ENCODE results near the gene RIPPLY1. TPM values are rescaled to one million over a fixed set of nuclear protein-coding genes. Genes with fewer than 3 reads are reported as not detected.

RIPPLY1 gene
- total RNA-seq, 1 donor from 2014 or later, result not detected

GRCh38 chrX:106932492-106932923, 29.4 kb upstream of the RIPPLY1 start:
- no peak overlapping the region for H3K4me3 ChIP-seq (ENCODE audit: low read depth, low read length)
- no peak for DNase-seq (ENCODE audit: low read depth)
- TF ChIP-seq CTCF (conservative IDR thresholded peaks at IDR 0.05; ENCODE audit: low read depth, low read length), result no peak

GRCh38 chrX:106931831-106932491, 28.8 kb upstream of the RIPPLY1 start:
- H3K4me3 ChIP-seq (ENCODE audit: low read depth, low read length), result no peak overlapping the region
- DNase-seq (ENCODE audit: low read depth), result no peak
- TF ChIP-seq CTCF (conservative IDR thresholded peaks at IDR 0.05; ENCODE audit: low read depth, low read length), result no peak

- peak overlapping the region; percentile 50 for H3K4me3 ChIP-seq (ENCODE audit: low read depth, low read length)
- no peak for DNase-seq (ENCODE audit: low read depth)
- no peak for TF ChIP-seq CTCF (conservative IDR thresholded peaks at IDR 0.05; ENCODE audit: low read depth, low read length)
Observed at GRCh38 chrX:106928227-106928626, 25.1 kb upstream of the RIPPLY1 start.

- H3K4me3 ChIP-seq (ENCODE audit: low read depth, low read length), result peak overlapping the region; percentile 50
- no peak for TF ChIP-seq CTCF (conservative IDR thresholded peaks at IDR 0.05; ENCODE audit: low read depth, low read length)
- DNase-seq (ENCODE audit: low read depth), result no peak
Observed at GRCh38 chrX:106927700-106928099, 24.6 kb upstream of the RIPPLY1 start.

GRCh38 chrX:106927023-106927422, 23.9 kb upstream of the RIPPLY1 start:
- DNase-seq (ENCODE audit: low read depth), result no peak
- H3K4me3 ChIP-seq (ENCODE audit: low read depth, low read length), result no peak overlapping the region
- TF ChIP-seq CTCF (conservative IDR thresholded peaks at IDR 0.05; ENCODE audit: low read depth, low read length), result no peak

GRCh38 chrX:106921637-106922036, 18.5 kb upstream of the RIPPLY1 start:
- no peak for TF ChIP-seq CTCF (conservative IDR thresholded peaks at IDR 0.05; ENCODE audit: low read depth, low read length)
- DNase-seq (ENCODE audit: low read depth), result no peak
- no peak overlapping the region for H3K4me3 ChIP-seq (ENCODE audit: low read depth, low read length)

GRCh38 chrX:106919932-106920452, 16.9 kb upstream of the RIPPLY1 start, which contains the start of gene CLDN2:
Gene CLDN2 (plus strand): TSS chrX:106920402. CDS start chrX:106928229, 7,827 bp downstream.
- H3K4me3 ChIP-seq (ENCODE audit: low read depth, low read length), result no peak within 1 kb of the TSS
- no peak for TF ChIP-seq CTCF (conservative IDR thresholded peaks at IDR 0.05; ENCODE audit: low read depth, low read length)
- DNase-seq (ENCODE audit: low read depth), result no peak
